MV-4-11 (cell line): ENCODE measurements around the gene TAMALIN.

Experiments
- DNase-seq: peaks from one replicate; lab custom pipeline; 2025; lab: John Stamatoyannopoulos, UW

The TAMALIN gene

GRCh38 chr12:52014567-52015530 lies 8.1 kb downstream of the TAMALIN start:
- no peak for DNase-seq

GRCh38 chr12:52015532-52016041 lies 8.8 kb downstream of the TAMALIN start:
- DNase-seq, result no peak

- DNase-seq, result no peak
Observed at GRCh38 chr12:52018433-52019112, 11.8 kb downstream of the TAMALIN start.

GRCh38 chr12:52019113-52019770 lies 12.5 kb downstream of the TAMALIN start:
- no peak for DNase-seq

- peak; percentile 72 for DNase-seq
Observed at GRCh38 chr12:52020539-52021336, 14.0 kb downstream of the TAMALIN start.

GRCh38 chr12:52022841-52023181 lies 16.1 kb downstream of the TAMALIN start:
- no peak for DNase-seq

GRCh38 chr12:52023182-52023975 lies 16.6 kb downstream of the TAMALIN start:
- DNase-seq, result peak; percentile 67

GRCh38 chr12:52023976-52024688 lies 17.4 kb downstream of the TAMALIN start:
- DNase-seq, result no peak

GRCh38 chr12:52024845-52025230 lies 18.1 kb downstream of the TAMALIN start:
- DNase-seq, result peak; percentile 94

- no peak for DNase-seq
Observed at GRCh38 chr12:52026263-52026662, 19.5 kb downstream of the TAMALIN start.

- peak; percentile 35 for DNase-seq
Observed at GRCh38 chr12:52027085-52027843, 20.5 kb downstream of the TAMALIN start.

GRCh38 chr12:52029685-52030084 lies 22.9 kb downstream of the TAMALIN start:
- DNase-seq, result no peak

GRCh38 chr12:52032446-52032803 lies 25.7 kb downstream of the TAMALIN start:
- DNase-seq, result no peak

GRCh38 chr12:52032804-52033445 lies 26.2 kb downstream of the TAMALIN start:
- DNase-seq, result peak; percentile 94

- no peak for DNase-seq
Observed at GRCh38 chr12:52033446-52034140, 26.8 kb downstream of the TAMALIN start.

GRCh38 chr12:52035190-52035589 lies 28.4 kb downstream of the TAMALIN start:
- DNase-seq, result no peak

- DNase-seq, result no peak
Observed at GRCh38 chr12:52035926-52036325, 29.2 kb downstream of the TAMALIN start.

- DNase-seq, result peak; percentile 68
Observed at GRCh38 chr12:52036587-52037171, 29.9 kb downstream of the TAMALIN start.
